Nephron (organoid): Measurements from ENCODE around the gene TOM1.
"Not testable (repeated sequence)": the region's sequence is repeated elsewhere in the genome, so short reads cannot be mapped to it uniquely, and the experiment has no call there.

Experiments
- H3K27ac Mint-ChIP-seq, 3 experiments: 2 replicates each; pipeline ENCODE4 v1.8.0; 2020; ENCODE audit warnings: mixed read lengths in 3 of 3, mild to moderate bottlenecking in 2 of 3, moderate library complexity in 1 of 3
- H3K27me3 Mint-ChIP-seq: 2 replicates; pipeline ENCODE4 v1.8.0; 2021; ENCODE audit warnings: low read depth, mild to moderate bottlenecking, moderate library complexity, mixed read lengths
- H3K36me3 Mint-ChIP-seq: 2 replicates; pipeline ENCODE4 v1.8.0; 2020; ENCODE audit warnings: low read depth, mixed read lengths
- H3K4me1 Mint-ChIP-seq: 2 replicates; pipeline ENCODE4 v1.8.0; 2020; ENCODE audit warnings: mixed read lengths
- H3K4me3 Mint-ChIP-seq, 3 experiments: 2 replicates each; pipeline ENCODE4 v1.8.0; 2020; ENCODE audit warnings: mild to moderate bottlenecking in 3 of 3, mixed read lengths in 3 of 3, moderate library complexity in 2 of 3
- H3K9me3 Mint-ChIP-seq: 2 replicates; pipeline ENCODE4 v1.8.0; 2020; ENCODE audit warnings: mixed read lengths
- TF ChIP-seq, protein P1 (sequence below), 3 experiments: fragments of 200-600 bp; sonication (generic); IDR thresholded peaks; one replicate each; pipeline ENCODE4 v1.5.0; 2021; ENCODE audit warnings: antibody characterized with exemption in 3 of 3; ENCODE audit not compliant: unreplicated experiment in 3 of 3

TOM1 gene

DNA sequence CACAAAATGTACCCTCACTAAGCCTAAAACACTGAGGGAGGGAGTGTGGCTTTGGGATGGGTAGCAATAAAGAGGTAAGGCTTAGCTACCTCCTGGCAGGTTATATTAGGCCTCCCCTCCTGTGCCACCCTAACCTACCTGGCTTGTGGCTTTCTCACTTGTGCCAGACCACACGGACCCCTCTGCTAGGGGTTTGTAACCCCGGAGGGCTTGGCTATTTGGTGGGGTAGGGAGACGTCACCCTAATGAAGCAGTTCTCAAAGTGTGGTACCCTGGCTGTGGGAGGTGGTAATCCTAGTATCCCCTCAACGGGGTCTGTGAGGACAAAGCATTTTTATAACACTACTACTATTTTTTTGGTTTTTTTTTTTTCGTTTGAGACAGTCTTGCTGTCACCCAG lies 91.2 kb downstream of the TOM1 start:
- Mint-ChIP-seq H3K4me3 (no peak overlapping the region), H3K27ac (no peak overlapping the region), H3K36me3 (no peaks in the 10 kb centered on the region), H3K9me3 (no peaks in the 10 kb centered on the region), H3K4me1 (peaks cover 10% of the 10 kb centered on the region), H3K27me3 (no peaks in the 10 kb centered on the region)
- TF ChIP-seq, protein P1, sequence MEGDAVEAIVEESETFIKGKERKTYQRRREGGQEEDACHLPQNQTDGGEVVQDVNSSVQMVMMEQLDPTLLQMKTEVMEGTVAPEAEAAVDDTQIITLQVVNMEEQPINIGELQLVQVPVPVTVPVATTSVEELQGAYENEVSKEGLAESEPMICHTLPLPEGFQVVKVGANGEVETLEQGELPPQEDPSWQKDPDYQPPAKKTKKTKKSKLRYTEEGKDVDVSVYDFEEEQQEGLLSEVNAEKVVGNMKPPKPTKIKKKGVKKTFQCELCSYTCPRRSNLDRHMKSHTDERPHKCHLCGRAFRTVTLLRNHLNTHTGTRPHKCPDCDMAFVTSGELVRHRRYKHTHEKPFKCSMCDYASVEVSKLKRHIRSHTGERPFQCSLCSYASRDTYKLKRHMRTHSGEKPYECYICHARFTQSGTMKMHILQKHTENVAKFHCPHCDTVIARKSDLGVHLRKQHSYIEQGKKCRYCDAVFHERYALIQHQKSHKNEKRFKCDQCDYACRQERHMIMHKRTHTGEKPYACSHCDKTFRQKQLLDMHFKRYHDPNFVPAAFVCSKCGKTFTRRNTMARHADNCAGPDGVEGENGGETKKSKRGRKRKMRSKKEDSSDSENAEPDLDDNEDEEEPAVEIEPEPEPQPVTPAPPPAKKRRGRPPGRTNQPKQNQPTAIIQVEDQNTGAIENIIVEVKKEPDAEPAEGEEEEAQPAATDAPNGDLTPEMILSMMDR (IDR thresholded peaks at IDR 0.05; ENCODE audit: unreplicated experiment in 3 of 3) = no peak

DNA sequence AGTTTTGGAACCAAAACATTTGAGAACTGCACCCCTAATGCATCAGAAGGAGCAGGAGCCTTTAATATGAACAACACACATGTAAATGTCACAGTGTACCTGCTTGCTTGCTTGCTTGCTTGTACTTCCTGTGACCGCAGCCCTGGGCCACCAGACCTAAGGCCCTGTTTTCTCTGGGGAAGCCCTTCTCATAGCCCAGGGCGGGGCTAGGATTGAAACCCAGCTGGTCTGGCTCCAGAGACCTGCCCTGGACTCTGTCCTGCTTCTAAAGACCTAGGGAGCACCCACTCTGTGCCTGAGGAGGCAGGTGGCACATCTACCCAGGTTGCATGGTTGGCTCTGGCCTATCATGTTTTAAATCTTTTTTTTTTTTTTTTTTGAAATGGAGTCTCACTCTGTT lies 92.7 kb downstream of the TOM1 start:
- H3K9me3 Mint-ChIP-seq = no peaks in the 10 kb centered on the region
- no peak overlapping the region for H3K27ac Mint-ChIP-seq
- no peaks in the 10 kb centered on the region for H3K27me3 Mint-ChIP-seq
- H3K36me3 Mint-ChIP-seq = no peaks in the 10 kb centered on the region
- H3K4me3 Mint-ChIP-seq = no peak overlapping the region
- H3K4me1 Mint-ChIP-seq = peaks cover 13% of the 10 kb centered on the region
- TF ChIP-seq, protein P1 (IDR thresholded peaks at IDR 0.05; ENCODE audit: unreplicated experiment in 3 of 3) = no peak

DNA sequence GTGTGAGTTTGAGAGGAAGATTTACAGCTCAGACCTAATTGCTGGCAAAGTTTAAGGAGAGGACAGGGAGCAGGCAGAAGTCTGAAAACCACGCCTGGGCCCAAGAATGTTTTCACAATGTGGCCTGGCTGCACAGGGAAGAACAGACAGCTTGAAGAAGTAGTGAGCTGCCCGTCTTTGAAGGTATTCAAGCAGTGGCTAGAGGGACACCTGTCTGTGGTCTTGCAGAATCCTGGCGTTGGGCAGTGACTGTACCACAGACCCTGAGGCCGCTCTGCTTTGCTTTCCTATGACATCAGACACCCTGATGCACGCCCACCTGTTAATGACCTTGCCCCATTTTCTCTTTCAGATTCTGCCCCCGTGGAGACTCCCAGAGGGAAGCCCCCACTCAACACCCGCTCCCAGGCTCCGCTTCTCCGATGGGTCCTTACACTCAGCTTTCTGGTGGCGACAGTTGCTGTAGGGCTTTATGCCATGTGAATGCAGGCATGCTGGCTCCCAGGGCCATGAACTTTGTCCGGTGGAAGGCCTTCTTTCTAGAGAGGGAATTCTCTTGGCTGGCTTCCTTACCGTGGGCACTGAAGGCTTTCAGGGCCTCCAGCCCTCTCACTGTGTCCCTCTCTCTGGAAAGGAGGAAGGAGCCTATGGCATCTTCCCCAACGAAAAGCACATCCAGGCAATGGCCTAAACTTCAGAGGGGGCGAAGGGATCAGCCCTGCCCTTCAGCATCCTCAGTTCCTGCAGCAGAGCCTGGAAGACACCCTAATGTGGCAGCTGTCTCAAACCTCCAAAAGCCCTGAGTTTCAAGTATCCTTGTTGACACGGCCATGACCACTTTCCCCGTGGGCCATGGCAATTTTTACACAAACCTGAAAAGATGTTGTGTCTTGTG lies 93.7 kb downstream of the TOM1 start:
- Mint-ChIP-seq H3K27me3 (no peaks in the 10 kb centered on the region), H3K27ac (peak overlapping the region; percentile 61 to 93 (median 78)), H3K4me3 (no peak overlapping the region), H3K9me3 (no peaks in the 10 kb centered on the region), H3K36me3 (no peaks in the 10 kb centered on the region), H3K4me1 (peaks cover 16% of the 10 kb centered on the region)
- TF ChIP-seq, protein P1 (IDR thresholded peaks at IDR 0.05; ENCODE audit: unreplicated experiment in 3 of 3) = no peak

DNA sequence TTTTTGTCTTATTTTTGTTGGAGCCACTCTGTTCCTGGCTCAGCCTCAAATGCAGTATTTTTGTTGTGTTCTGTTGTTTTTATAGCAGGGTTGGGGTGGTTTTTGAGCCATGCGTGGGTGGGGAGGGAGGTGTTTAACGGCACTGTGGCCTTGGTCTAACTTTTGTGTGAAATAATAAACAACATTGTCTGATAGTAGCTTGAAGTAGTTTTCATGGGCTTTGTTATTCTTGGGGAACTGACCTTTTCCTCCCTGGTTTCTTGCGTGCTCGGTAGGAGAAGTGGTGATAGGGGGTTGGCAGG lies 94.3 kb downstream of the TOM1 start:
- H3K36me3 Mint-ChIP-seq = no peaks in the 10 kb centered on the region
- peak overlapping the region in 1 of 3 experiments; percentile 38 for H3K4me3 Mint-ChIP-seq
- H3K9me3 Mint-ChIP-seq = no peaks in the 10 kb centered on the region
- peaks cover 16% of the 10 kb centered on the region for H3K4me1 Mint-ChIP-seq
- no peaks in the 10 kb centered on the region for H3K27me3 Mint-ChIP-seq
- TF ChIP-seq, protein P1 (IDR thresholded peaks at IDR 0.05; ENCODE audit: unreplicated experiment in 3 of 3) = no peak
- H3K27ac Mint-ChIP-seq = peak overlapping the region; percentile 61 to 93 (median 78)

DNA sequence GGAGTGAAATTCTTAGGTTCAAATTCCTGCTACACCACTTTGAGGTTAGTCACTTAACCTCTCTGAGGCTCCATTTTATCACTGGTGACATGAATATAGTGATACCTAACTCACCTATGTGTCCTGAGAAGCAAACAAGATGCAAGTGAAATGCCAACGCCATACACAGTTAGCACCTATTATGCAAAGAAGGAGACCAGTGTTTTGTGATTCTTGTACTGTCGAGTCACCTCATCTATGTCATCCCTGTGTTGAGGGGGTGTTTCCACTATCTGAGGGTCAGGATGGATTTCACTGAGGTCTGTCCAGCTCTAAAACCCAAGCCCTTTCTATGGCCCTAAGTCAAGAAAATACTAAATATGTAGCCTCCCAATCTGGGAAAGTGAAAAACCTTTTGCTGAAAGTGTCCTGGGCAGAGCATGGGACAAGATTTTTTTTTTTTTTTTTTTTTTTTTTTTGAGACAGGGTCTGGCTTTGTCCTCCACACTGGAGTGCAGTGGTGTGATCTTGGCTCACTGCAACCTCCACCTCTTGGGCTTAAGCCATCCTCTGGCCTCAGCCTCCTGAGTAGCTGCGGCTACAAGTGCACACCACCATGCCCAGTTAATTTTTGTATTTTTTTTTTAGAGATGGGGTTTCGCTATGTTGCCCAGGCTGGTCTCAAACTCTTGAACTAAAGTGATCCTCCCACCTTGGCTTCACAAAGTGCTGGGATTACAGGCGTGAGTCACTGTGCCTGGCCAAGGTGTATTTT lies 95.3 kb downstream of the TOM1 start:
- no peaks in the 10 kb centered on the region for H3K9me3 Mint-ChIP-seq
- TF ChIP-seq, protein P1 (IDR thresholded peaks at IDR 0.05; ENCODE audit: unreplicated experiment in 3 of 3) = no peak
- no peaks in the 10 kb centered on the region for H3K27me3 Mint-ChIP-seq
- H3K4me3 Mint-ChIP-seq = no peak overlapping the region
- H3K27ac Mint-ChIP-seq = no peak overlapping the region
- H3K4me1 Mint-ChIP-seq = peaks cover 21% of the 10 kb centered on the region
- no peaks in the 10 kb centered on the region for H3K36me3 Mint-ChIP-seq

DNA sequence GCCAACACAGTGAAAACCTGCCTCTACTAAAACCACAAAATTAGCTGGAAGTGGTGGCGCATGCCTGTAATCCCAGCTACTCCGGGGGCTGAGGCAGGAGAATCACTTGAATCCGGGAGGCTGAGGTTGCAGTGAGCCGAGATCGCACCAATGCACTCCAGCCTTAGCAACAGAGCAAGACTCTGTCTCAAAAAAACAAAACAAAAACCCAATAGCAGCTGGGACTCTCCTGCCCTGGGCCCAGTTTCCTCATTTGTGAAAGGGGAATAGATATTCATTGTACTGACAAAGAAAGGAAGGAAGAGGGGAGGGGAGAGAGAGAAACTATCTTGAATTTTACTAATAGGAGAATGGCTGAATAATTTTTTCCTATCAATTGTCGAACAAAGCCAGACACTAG lies 96.9 kb downstream of the TOM1 start:
- H3K9me3 Mint-ChIP-seq, H3K36me3 Mint-ChIP-seq, H3K27me3 Mint-ChIP-seq: not testable (repeated sequence)
- Mint-ChIP-seq H3K4me3 (peak overlapping the region in 2 of 3 experiments; percentile 35 to 55), H3K27ac (peak overlapping the region; percentile 60 to 86 (median 81)), H3K4me1 (peaks cover 31% of the 10 kb centered on the region)
